Nephron (organoid): ENCODE data around the gene TREH.
A peak's percentile ranks its signal among the peaks of the same experiment; 100 is the strongest.

Source experiments
- H3K27ac Mint-ChIP-seq, 3 experiments: 2 replicates each; pipeline ENCODE4 v1.8.0; 2020; ENCODE audit warnings: mixed read lengths in 3 of 3, mild to moderate bottlenecking in 2 of 3, moderate library complexity in 1 of 3
- H3K27me3 Mint-ChIP-seq: 2 replicates; pipeline ENCODE4 v1.8.0; 2021; ENCODE audit warnings: low read depth, mild to moderate bottlenecking, moderate library complexity, mixed read lengths
- H3K36me3 Mint-ChIP-seq: 2 replicates; pipeline ENCODE4 v1.8.0; 2020; ENCODE audit warnings: low read depth, mixed read lengths
- H3K4me1 Mint-ChIP-seq: 2 replicates; pipeline ENCODE4 v1.8.0; 2020; ENCODE audit warnings: mixed read lengths
- H3K4me3 Mint-ChIP-seq, 3 experiments: 2 replicates each; pipeline ENCODE4 v1.8.0; 2020; ENCODE audit warnings: mild to moderate bottlenecking in 3 of 3, mixed read lengths in 3 of 3, moderate library complexity in 2 of 3
- H3K9me3 Mint-ChIP-seq: 2 replicates; pipeline ENCODE4 v1.8.0; 2020; ENCODE audit warnings: mixed read lengths
- CTCF ChIP-seq, 3 experiments: fragments of 200-600 bp; sonication (generic); IDR thresholded peaks; one replicate each; pipeline ENCODE4 v1.5.0; 2021; ENCODE audit warnings: antibody characterized with exemption in 3 of 3; ENCODE audit not compliant: unreplicated experiment in 3 of 3

Gene TREH

GRCh38 chr11:118640332-118641154 is 38.9 kb downstream of the TREH start:
- Mint-ChIP-seq H3K9me3 (no peaks in the 10 kb centered on the region), H3K27ac (peak overlapping the region in 1 of 3 experiments; percentile 80), H3K27me3 (no peaks in the 10 kb centered on the region), H3K36me3 (peaks cover 56% of the 10 kb centered on the region), H3K4me3 (no peak overlapping the region), H3K4me1 (peaks cover 11% of the 10 kb centered on the region)
- no peak for TF ChIP-seq CTCF (IDR thresholded peaks at IDR 0.05; ENCODE audit: unreplicated experiment in 3 of 3)

- H3K27me3 Mint-ChIP-seq, result no peaks in the 10 kb centered on the region
- H3K4me1 Mint-ChIP-seq, result peaks cover 17% of the 10 kb centered on the region
Observed at GRCh38 chr11:118639899-118640298, 39.6 kb downstream of the TREH start.

GRCh38 chr11:118638726-118639125 is 40.7 kb downstream of the TREH start:
- no peak for TF ChIP-seq CTCF (IDR thresholded peaks at IDR 0.05; ENCODE audit: unreplicated experiment in 3 of 3)
- Mint-ChIP-seq H3K27me3 (no peaks in the 10 kb centered on the region), H3K4me1 (peaks cover 28% of the 10 kb centered on the region), H3K9me3 (no peaks in the 10 kb centered on the region), H3K36me3 (peaks cover 46% of the 10 kb centered on the region), H3K4me3 (no peak overlapping the region), H3K27ac (no peak overlapping the region)

More at GRCh38 chr11:118639899-118640298, 39.6 kb downstream of the TREH start:
- Mint-ChIP-seq H3K36me3 (peaks cover 51% of the 10 kb centered on the region), H3K27ac (peak overlapping the region in 1 of 3 experiments; percentile 80), H3K9me3 (no peaks in the 10 kb centered on the region), H3K4me3 (no peak overlapping the region)
- no peak for TF ChIP-seq CTCF (IDR thresholded peaks at IDR 0.05; ENCODE audit: unreplicated experiment in 3 of 3)

GRCh38 chr11:118636569-118637290 is 42.7 kb downstream of the TREH start:
- Mint-ChIP-seq H3K4me3 (no peak overlapping the region), H3K4me1 (peaks cover 36% of the 10 kb centered on the region), H3K36me3 (peaks cover 54% of the 10 kb centered on the region), H3K9me3 (no peaks in the 10 kb centered on the region), H3K27me3 (no peaks in the 10 kb centered on the region), H3K27ac (no peak overlapping the region)
- no peak for TF ChIP-seq CTCF (IDR thresholded peaks at IDR 0.05; ENCODE audit: unreplicated experiment in 3 of 3)

GRCh38 chr11:118635642-118636041 is 43.8 kb downstream of the TREH start:
- peaks cover 58% of the 10 kb centered on the region for H3K36me3 Mint-ChIP-seq
- peak overlapping the region; percentile 10 to 60 (median 30) for H3K27ac Mint-ChIP-seq
- no peaks in the 10 kb centered on the region for H3K27me3 Mint-ChIP-seq
- no peaks in the 10 kb centered on the region for H3K9me3 Mint-ChIP-seq
- peaks cover 41% of the 10 kb centered on the region for H3K4me1 Mint-ChIP-seq
- TF ChIP-seq CTCF (IDR thresholded peaks at IDR 0.05; ENCODE audit: unreplicated experiment in 3 of 3), result no peak
- H3K4me3 Mint-ChIP-seq, result peak overlapping the region; percentile 32 to 56 (median 34)
